ENCODE data around the gene TPRA1.

TPRA1 gene

GRCh38 chr3:127615631-127616305 is 25.2 kb upstream of the TPRA1 start:
- no peak overlapping the region for H3K4me3 ChIP-seq (ENCODE audit: low read length)
- no peak for DNase-seq (ENCODE audit: low read depth)
- no peak for TF ChIP-seq CTCF (conservative IDR thresholded peaks at IDR 0.05; ENCODE audit: low read depth, low read length)

- TF ChIP-seq CTCF (conservative IDR thresholded peaks at IDR 0.05; ENCODE audit: low read depth, low read length), result no peak
- no peak for DNase-seq (ENCODE audit: low read depth)
- no peak overlapping the region for H3K4me3 ChIP-seq (ENCODE audit: low read length)
Measured at GRCh38 chr3:127614928-127615589, 24.5 kb upstream of the TPRA1 start.

DNA sequence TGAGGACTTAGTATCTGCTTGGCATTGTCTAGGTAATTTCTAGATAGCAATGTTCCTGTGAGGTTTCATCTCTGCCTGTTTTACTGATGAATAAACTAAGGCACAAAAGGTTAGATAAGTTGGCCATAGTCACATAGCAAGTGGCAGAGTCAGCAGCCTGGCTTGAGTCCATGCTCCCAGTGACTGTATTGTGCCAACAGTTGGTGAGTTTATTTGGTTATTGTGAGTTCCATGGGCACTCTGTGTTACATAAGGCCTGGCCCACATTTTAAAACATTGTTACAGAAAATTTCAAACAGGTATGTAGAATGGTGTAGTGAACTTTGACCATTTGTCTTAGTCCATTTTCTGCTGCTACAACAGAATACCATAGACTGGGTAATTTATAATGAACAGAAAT is 22.9 kb upstream of the TPRA1 start:
- no peak for TF ChIP-seq CTCF (conservative IDR thresholded peaks at IDR 0.05; ENCODE audit: low read depth, low read length)
- DNase-seq (ENCODE audit: low read depth), result no peak
- no peak overlapping the region for H3K4me3 ChIP-seq (ENCODE audit: low read length)

GRCh38 chr3:127612966-127613365 is 22.4 kb upstream of the TPRA1 start:
- DNase-seq (ENCODE audit: low read depth), result no peak
- H3K4me3 ChIP-seq (ENCODE audit: low read length), result no peak overlapping the region
- no peak for TF ChIP-seq CTCF (conservative IDR thresholded peaks at IDR 0.05; ENCODE audit: low read depth, low read length)

GRCh38 chr3:127611251-127611650 is 20.7 kb upstream of the TPRA1 start:
- no peak overlapping the region for H3K4me3 ChIP-seq (ENCODE audit: low read length)
- DNase-seq (ENCODE audit: low read depth), result no peak
- TF ChIP-seq CTCF (conservative IDR thresholded peaks at IDR 0.05; ENCODE audit: low read depth, low read length), result no peak

- H3K4me3 ChIP-seq (ENCODE audit: low read length), result no peak overlapping the region
- TF ChIP-seq CTCF (conservative IDR thresholded peaks at IDR 0.05; ENCODE audit: low read depth, low read length), result no peak
- DNase-seq (ENCODE audit: low read depth), result no peak
Measured at GRCh38 chr3:127610105-127610504, 19.6 kb upstream of the TPRA1 start.

DNA sequence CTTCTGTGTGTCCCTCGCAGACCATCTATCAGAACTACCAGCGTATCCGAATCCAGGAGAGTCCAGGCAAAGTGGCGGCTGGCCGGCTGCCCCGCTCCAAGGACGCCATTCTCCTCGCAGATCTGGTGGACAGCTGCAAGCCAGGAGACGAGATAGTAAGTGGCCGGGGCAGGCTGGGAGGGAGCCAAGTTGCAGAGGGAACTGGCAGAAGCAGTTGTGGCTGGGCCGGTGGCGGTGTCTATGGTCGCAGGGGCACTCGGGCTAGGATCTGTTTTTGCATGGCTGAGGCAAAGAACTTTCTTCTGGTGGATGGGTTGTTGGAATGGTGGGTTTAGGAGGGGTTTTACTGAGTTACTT is 17.8 kb upstream of the TPRA1 start:
- no peak for TF ChIP-seq CTCF (conservative IDR thresholded peaks at IDR 0.05; ENCODE audit: low read depth, low read length)
- no peak for DNase-seq (ENCODE audit: low read depth)
- no peak overlapping the region for H3K4me3 ChIP-seq (ENCODE audit: low read length)

Measured in retinal pigment epithelial cell (primary cell).